Aorta (tissue), 5 donors: ENCODE data around the gene FAM117A. TPM values are rescaled to one million over a fixed set of nuclear protein-coding genes. Genes with fewer than 3 reads are reported as not detected.

Experiments
- ATAC-seq: fragments of 200-7000 bp; cut with Tn5 transposase; one replicate; pipeline ENCODE4 v1.9.1; 2022; ENCODE audit warnings: moderate library complexity; ENCODE audit not compliant: low FRiP score
- DNase-seq, 2 donors: peaks; one replicate each; pipeline ENCODE4 v3.0.0-alpha.2; 2020
- H3K27ac ChIP-seq, 2 donors: one replicate each; pipeline ENCODE4 v1.5.1; 2013; ENCODE audit warnings: low read length in 2 of 2, mild to moderate bottlenecking in 2 of 2, moderate library complexity in 2 of 2, control low read depth in 1 of 2, inconsistent platforms in 1 of 2, low read depth in 1 of 2
- H3K27me3 ChIP-seq, 2 donors: one replicate each; pipeline ENCODE4 v1.6.1; 2013; ENCODE audit warnings: control low read depth in 1 of 2, low read length in 1 of 2, mild to moderate bottlenecking in 1 of 2, moderate library complexity in 1 of 2; ENCODE audit not compliant: insufficient read depth in 2 of 2, control insufficient read depth in 1 of 2
- H3K36me3 ChIP-seq, 2 donors: one replicate each; pipeline ENCODE4 v1.6.1; 2013; ENCODE audit warnings: control low read depth in 1 of 2, low read length in 1 of 2, mild to moderate bottlenecking in 1 of 2; ENCODE audit not compliant: insufficient read depth in 2 of 2, control insufficient read depth in 1 of 2
- H3K4me1 ChIP-seq, 2 donors: one replicate each; pipeline ENCODE4 v1.6.1; 2013; ENCODE audit warnings: low read length in 2 of 2, control low read depth in 1 of 2, mild to moderate bottlenecking in 1 of 2, moderate library complexity in 1 of 2; ENCODE audit not compliant: insufficient read depth in 2 of 2, control insufficient read depth in 1 of 2
- H3K4me3 ChIP-seq, 2 donors: one replicate each; pipeline ENCODE4 v1.5.1; 2013; ENCODE audit warnings: low read length in 2 of 2, control low read depth in 1 of 2, mild to moderate bottlenecking in 1 of 2
- H3K9me3 ChIP-seq: one replicate; pipeline ENCODE4 v1.6.1; 2013; ENCODE audit warnings: mild to moderate bottlenecking, low read length; ENCODE audit not compliant: control insufficient read depth
- WGBS, 2 donors: extraction: QIAGEN DNeasy Blood & Tissue Kit; methylation state at CpG; one replicate each; pipeline ENCODE4 v1.1.7; 2013; 5-methylcytosine and 5-hydroxymethylcytosine counted together
- intact Hi-C, 2 donors: fragments of 100-400 bp; cut with DNase I; formaldehyde crosslinking; loops; one replicate each; pipeline versions ENCODE4 v1.14.2 to v1.15.0; 2022
- polyA plus RNA-seq, 2 donors: library from polyadenylated mRNA; stranded (reverse); fragments of 200-250 nt; gene quantifications; one replicate each; pipeline ENCODE4 v1.2.3, GENCODE V29; 2013
- total RNA-seq, 2 donors: library from RNA; stranded (reverse); fragmentation: NEBNext Ultra II Directional; extraction: Animal tissue kit (Norgen Biotek cat#: 25700); gene quantifications; one replicate each; pipeline ENCODE4 v1.2.1, GENCODE V29; 2021
- donor health status: healthy with polysubstance abuse.
- donor health status: Bipolar disorder and iron deficiency.
- donor health status: DM: no; HTN: no; CAD: no.
- donor health status: DM: no; HTN: no; CAD: no.
- donor health status: DM: yes; HTN: yes; CAD: no.

FAM117A gene
- total and polyA plus RNA-seq, 4 donors, result 9.4 to 17.2 (median 16.1) TPM

DNA sequence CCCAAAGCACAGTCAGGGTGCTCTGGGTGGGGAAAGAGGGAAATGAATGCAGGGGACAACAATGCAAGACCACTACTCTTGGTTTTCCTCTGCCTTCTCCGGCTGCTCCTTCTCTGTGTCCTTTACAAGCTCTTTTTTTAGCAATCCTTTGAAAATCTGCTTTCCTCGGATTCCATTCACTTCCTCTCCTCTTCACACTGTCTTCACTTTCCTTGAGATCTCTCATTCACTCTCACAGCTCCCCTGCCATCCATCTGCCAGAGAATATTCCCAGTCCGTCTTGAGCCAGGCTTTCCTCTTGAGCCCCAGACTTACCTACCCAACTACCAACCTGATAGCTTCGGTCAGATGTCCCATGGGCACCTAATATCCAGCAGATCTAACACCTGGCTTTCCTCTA, 75.1 kb downstream of the FAM117A start:
- peaks cover 0 to 3% of the 10 kb centered on the region in 2 donors for H3K4me1 ChIP-seq
- no peak overlapping the region for H3K4me3 ChIP-seq
- H3K27me3 ChIP-seq, result no peaks in the 10 kb centered on the region
- ATAC-seq (no peak), DNase-seq (no peak)
- no peaks in the 10 kb centered on the region for H3K9me3 ChIP-seq
- intact Hi-C loops, result loop anchor here in 1 of 2 donors (2.0 kb wide), 1 partner anchor 72 kb away; no protein-coding TSS in a partner anchor
- no peaks in the 10 kb centered on the region for H3K36me3 ChIP-seq
- 70 to 77% methylated on average over 4 of the region's 4 CpGs for WGBS, 2 donors
- H3K27ac ChIP-seq, result peak overlapping the region; percentile 80 to 90

DNA sequence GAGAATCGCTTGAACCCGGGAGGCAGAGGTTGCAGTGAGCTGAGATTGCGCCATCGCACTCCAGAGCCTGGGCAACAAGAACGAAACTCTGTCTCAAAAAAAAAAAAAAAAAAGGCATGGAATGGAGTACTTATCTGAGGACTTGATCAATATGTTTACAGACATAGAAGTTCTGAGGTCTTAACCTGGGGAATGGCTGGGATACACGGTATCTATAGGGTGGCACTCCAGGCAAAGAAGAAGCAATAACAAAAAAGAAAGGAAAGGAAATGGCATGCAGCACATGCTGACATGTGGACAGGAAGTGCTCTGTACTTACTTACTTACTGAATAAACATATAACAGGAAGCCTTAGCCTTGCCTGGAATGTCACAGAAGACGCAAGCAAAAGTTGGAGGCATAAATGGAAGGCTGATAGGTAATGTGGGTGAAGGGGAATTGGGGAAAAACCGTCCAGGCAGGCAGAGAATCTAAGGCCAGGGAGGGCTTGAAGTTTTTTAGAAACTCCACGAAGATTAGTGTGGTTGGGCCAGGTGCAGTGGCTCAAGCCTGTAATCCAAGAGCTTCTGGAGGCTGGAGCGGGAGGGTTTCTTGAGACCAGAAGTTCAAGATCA, 75.9 kb downstream of the FAM117A start:
- intact Hi-C loops, result loop anchor here in 1 of 2 donors (2.0 kb wide), 1 partner anchor 71 kb away; no protein-coding TSS in a partner anchor
- H3K9me3 ChIP-seq, result no peaks in the 10 kb centered on the region
- no peak overlapping the region for H3K4me3 ChIP-seq
- H3K27me3 ChIP-seq, result no peaks in the 10 kb centered on the region
- no peaks in the 10 kb centered on the region for H3K36me3 ChIP-seq
- peak overlapping the region; percentile 80 to 90 for H3K27ac ChIP-seq
- DNase-seq, result no peak
- H3K4me1 ChIP-seq, result peaks cover 0 to 3% of the 10 kb centered on the region in 2 donors
- WGBS, 2 donors, result 46 to 50% methylated on average over 10 of the region's 10 CpGs
- no peak for ATAC-seq

DNA sequence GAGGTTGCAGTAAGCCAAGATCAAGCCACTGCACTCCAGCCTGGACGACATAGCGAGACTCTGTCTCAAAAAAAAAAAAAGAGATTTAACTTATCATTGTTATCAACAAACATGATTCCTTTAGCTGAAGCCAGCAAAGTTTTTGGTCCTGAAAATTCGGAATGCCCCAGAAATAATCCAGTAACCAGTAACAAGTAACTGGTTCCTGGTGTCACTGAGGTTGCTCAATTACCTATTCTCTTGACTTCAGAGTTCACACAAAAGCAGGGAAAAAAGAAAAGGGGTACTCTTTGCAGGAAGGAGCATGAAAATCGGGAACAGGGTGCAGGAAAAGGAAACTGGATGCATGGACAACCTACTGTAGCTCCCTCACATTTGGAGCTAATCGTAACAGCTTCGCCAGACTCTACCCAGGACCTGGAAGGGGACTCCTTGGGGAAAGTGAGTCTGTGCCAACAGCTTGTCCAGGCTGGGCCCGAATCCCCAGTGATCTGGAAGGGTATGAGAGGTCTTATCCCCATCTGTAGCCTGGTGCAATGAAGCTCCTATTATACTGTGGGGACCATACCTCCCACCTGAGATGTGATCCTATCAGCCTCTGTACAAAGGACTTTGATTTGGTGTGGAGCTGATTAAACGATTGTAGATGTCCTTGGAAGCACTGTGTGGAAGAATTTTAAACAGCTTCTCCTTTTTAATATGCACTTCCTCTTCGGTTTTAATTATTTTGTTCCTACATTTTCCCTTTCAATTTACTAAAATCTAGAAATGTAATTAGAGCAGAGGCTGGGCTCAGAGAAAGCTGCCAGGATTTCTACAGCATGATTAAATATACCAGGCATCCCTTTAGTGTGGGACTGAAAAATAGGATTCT, 82.6 kb downstream of the FAM117A start:
- ATAC-seq (no peak), DNase-seq (no peak)
- Histone ChIP-seq H3K4me3 (no peak overlapping the region), H3K9me3 (no peaks in the 10 kb centered on the region), H3K4me1 (no peaks in the 10 kb centered on the region), H3K36me3 (no peaks in the 10 kb centered on the region), H3K27me3 (no peaks in the 10 kb centered on the region), H3K27ac (no peak overlapping the region)
- 46 to 54% methylated on average over 9 of the region's 9 CpGs for WGBS, 2 donors
- intact Hi-C loops, result no loop called here

DNA sequence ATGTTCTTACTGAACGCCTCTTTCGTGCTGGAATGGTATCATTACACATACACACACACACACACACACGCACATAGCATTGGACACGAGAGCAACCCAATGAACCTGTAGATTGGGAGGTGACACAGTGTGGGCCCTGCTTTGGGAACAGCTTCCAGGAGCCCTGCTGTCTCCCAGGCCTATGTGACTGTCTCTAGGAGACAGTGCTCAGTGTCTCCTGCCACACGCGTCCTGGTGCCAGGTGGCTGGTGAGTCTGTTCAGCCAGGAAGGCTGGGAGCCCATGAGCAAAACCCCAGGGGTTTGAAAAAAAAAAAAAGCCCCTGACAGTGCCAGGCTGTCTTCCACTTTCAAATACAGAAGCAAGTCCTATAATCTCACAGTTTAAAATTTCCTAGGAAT, 83.6 kb downstream of the FAM117A start:
- no peaks in the 10 kb centered on the region for H3K9me3 ChIP-seq
- no peaks in the 10 kb centered on the region for H3K4me1 ChIP-seq
- intact Hi-C loops, result no loop called here
- no peaks in the 10 kb centered on the region for H3K27me3 ChIP-seq
- no peak overlapping the region for H3K4me3 ChIP-seq
- no peaks in the 10 kb centered on the region for H3K36me3 ChIP-seq
- ATAC-seq (no peak), DNase-seq (no peak)
- H3K27ac ChIP-seq, result no peak overlapping the region
- 42 to 46% methylated on average over 6 of the region's 6 CpGs for WGBS, 2 donors

DNA sequence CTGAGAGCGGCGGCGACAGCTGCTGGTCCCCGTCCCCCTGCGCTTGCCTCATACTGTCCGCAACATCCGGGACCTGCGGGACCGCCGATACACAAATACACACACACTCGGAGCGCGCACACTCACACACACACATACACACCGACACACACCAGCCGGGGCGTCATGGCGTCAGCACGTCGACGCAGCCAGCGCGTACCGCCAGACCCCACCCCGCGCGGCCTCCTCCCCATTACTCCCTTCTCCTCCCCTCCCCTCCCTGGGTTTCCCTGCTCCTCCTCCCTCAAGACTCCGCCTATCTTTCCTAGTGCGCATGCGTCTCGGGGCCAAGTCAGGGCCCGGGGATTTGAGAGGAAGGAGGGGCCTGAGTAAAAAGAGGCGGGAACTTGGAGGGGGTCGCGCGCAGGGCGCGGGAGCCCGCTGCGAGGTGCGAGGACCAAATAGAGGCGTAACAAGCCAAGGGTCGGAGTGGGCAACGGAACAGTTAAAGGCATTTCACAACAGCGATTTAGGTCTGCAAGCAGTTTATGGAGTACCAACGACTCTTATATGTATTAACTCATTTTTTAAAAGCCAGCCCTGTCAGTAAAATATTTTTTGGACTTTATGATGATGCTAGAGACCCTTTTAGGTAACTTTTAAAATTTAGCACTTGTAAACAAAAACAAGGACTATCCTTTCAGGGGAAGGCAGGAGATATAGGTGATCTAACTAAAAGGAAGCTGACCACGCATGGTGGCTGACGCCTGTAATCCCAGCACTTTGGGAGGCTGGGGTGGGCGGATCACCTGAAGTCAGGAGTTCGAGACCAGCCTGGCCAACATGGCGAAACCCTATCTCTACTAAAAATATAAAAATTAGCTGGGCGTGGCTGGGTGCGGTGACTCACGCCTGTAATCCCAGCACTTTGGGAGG, 85.7 kb downstream of the FAM117A start, which contains the start of gene SPOP:
SPOP (minus strand) TSS at position 165 of the 915 bp plus-strand sequence. CDS start 55,287 bp downstream, outside the sequence.
- ATAC-seq (peak; percentile 100), DNase-seq (peak; percentile 100)
- intact Hi-C loops, result loop anchor here in 1 of 2 donors (5.0 kb wide), 2 partner anchors 41 to 101 kb away; partner anchors contain the start of gene NXPH3
- Histone ChIP-seq H3K27ac (peak within 1 kb of the TSS; percentile 23 to 95), H3K4me1 (peaks cover 0 to 3% of the 10 kb centered on the region in 2 donors), H3K9me3 (no peaks in the 10 kb centered on the region), H3K36me3 (no peaks in the 10 kb centered on the region), H3K4me3 (peak within 1 kb of the TSS; percentile 67 to 90), H3K27me3 (no peaks in the 10 kb centered on the region)
- WGBS, 2 donors, result 15% methylated on average over 49 to 53 of the region's 53 CpGs

DNA sequence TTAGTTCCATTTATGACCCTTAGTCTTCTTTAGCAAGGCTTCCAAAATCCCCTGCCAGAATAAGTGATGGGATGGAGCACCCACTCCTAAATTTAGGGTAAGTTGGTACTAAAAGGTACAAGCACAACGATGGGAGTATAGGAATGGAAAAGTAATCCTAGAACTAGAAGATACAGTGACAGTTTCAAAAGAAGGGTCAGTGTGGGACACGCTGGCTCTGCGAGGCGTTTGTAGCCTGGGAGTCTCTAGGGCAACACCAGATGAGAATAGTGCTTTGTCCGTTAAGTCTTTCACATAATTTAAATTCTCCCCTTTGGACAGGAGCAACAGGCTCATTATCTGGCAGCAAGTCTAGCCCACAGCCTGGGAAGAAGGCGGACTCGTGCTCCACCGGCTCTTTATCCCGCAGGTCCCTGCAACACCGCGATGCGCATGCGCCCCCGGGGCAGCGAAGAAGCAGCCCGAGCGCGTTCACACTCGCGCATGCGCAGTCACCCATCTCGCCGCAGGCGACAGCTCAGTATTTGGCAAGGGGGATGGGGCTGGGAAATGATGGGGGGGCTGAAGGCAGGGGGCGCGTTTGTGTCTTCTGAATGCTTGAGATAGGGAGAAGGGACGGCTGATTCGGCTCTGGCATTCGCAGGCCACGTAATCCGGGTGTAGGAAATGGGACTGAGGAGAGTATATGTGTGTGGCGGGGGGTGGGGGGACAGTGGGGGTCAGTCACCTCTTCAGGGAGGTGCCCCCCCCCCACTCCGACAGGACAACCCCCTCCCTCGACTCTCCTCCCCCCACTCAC, 86.6 kb downstream of the FAM117A start:
- intact Hi-C loops, result loop anchor here in 1 of 2 donors (5.0 kb wide), 2 partner anchors 40 to 100 kb away; partner anchors contain the start of gene NXPH3
- Histone ChIP-seq H3K4me1 (peaks cover 0 to 3% of the 10 kb centered on the region in 2 donors), H3K36me3 (no peaks in the 10 kb centered on the region), H3K4me3 (peak overlapping the region; percentile 67 to 90), H3K9me3 (no peaks in the 10 kb centered on the region), H3K27ac (peak overlapping the region; percentile 23 to 95), H3K27me3 (no peaks in the 10 kb centered on the region)
- DNase-seq (peak; percentile 98 to 100), ATAC-seq (peak; percentile 94)
- 0 to 1% methylated on average over 33 to 34 of the region's 34 CpGs for WGBS, 2 donors

DNA sequence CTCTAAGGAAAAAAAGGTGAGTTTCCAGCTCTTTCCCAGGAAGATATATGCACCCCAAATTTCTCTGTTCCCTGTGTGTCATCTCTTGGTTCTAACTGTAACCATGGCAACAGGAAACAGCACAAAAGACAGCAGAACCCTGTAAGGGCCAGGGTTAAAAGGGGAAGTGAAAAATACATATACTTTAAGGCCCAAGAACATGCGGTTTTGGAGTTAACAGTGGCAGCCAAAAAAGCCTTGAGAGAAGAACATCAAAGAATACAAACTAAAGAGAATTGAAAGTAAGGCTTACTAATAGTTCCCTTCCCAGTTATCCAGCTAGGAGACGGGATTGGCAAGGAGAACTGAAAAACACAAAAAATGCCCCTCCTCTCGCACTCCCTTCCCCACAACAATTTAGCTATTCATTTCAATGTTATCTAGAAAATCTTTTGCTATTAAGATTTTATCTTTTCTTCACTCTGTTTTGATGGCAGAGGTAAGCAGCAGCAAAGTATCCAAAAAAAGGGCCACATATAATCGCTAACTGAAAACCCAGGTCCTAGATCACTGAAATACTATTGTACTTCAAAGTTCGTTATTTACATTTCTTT, 87.6 kb downstream of the FAM117A start:
- WGBS, 2 donors, result 4 to 8% methylated on average over 5 of the region's 5 CpGs
- H3K4me1 ChIP-seq, result peaks cover 0 to 3% of the 10 kb centered on the region in 2 donors
- ATAC-seq (no peak), DNase-seq (no peak)
- peak overlapping the region; percentile 63 to 90 for H3K4me3 ChIP-seq
- no peaks in the 10 kb centered on the region for H3K27me3 ChIP-seq
- peak overlapping the region; percentile 23 to 54 for H3K27ac ChIP-seq
- no peaks in the 10 kb centered on the region for H3K36me3 ChIP-seq
- intact Hi-C loops, result loop anchor here in 1 of 2 donors (5.0 kb wide), 2 partner anchors 39 to 99 kb away; partner anchors contain the start of gene NXPH3
- H3K9me3 ChIP-seq, result no peaks in the 10 kb centered on the region
